DMS79 treated with DMSO at 0.1 percent for 48 hours (cell line): ENCODE results near the gene DCD.
"Not testable (repeated sequence)": the region's sequence is repeated elsewhere in the genome, so short reads cannot be mapped to it uniquely, and the experiment has no call there.

ENCODE experiments used
- DNase-seq: peaks from one replicate; lab custom pipeline; 2025; lab: John Stamatoyannopoulos, UW

The DCD gene

GRCh38 chr12:54653025-54653424, 4.9 kb upstream of the DCD start:
- DNase-seq, result no peak

DNA sequence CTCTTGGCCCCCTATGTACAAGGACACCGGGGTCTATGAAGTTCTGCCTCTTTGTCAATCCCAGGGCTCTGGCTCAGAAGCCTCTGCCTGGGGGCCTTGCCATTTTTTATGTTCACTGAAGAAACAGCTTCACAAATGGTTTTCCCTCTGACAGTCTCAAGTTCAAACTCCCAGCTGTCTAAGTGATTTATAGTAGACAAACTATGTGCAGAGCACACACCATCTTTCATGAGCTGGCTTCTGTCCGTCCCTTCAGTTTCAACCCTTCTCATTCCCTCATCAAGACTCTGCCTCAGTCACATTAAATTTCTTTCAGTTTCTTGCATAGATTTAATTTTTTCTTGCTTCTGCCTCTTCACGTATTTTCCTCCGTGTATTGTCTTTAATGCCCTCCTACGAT, 2.7 kb upstream of the DCD start:
- no peak for DNase-seq

DNA sequence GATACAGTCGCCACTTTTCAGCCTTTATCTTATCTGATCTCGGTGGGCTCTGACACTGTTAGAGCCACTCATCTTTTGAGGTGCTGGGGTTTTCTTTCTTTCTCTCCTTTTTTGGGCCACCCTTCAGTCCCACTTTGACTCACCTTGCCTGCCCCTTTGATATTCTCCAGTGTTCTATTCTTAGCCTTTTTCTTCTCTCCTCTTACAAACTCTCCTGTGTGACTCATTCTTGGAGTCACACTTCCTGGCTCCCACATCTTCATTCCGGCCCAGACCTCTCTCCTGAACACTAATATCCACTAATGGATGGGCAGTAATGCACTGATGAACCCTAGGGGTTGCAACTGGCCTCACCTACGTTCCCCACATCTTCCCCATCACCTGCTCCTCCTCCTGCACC, 2.2 kb upstream of the DCD start:
- DNase-seq, result no peak

DNA sequence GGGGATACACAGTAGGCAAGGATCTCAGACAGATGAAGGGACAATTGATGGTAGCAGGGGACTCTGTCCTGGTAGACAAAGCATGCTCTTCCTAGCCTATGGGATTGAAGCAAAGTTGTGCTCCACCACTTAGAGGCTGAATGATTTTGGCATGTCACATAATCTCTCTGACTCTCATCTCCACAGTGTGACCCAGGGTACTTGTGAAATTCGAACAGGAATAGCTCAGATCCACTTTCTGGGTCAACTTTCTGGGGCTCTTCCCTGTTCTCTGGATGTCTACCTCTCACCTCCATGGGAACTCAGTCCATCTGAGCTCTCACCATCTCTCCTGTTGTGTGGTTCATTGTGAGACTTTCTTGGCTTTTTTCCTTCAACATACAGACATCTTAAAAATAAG, 1.7 kb upstream of the DCD start:
- no peak for DNase-seq

GRCh38 chr12:54641554-54641953, 6.6 kb downstream of the DCD start:
- no peak for DNase-seq

DNA sequence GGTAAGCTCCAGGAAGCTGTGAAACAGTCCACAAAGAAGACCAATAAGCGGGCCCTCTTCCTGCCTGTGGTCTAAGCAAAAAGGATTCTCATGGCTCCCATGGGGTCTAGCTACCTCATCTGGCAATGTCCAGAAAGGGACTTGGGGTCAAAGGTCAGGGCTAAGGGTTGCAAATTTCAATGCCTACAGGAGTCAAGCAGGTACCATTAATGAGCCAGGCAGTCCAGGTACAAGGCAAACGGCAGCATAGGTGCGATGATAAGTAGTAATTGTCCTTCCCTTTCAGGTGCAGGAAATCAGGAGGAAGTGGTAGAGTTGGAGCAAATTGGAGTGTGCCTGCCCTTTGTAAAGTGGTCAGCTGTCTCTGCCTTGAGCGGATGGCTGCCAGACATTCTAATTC, 7.1 kb downstream of the DCD start:
- DNase-seq, result no peak

- DNase-seq, result not testable (repeated sequence)
Measured at GRCh38 chr12:54639112-54639511, 9.1 kb downstream of the DCD start.

GRCh38 chr12:54634795-54635194, 13.4 kb downstream of the DCD start, which contains the start of gene LACRT:
Gene LACRT (minus strand): TSS chr12:54634895. CDS start chr12:54634841, 54 bp downstream.
- no peak for DNase-seq

GRCh38 chr12:54631988-54632728, 16.0 kb downstream of the DCD start:
- no peak for DNase-seq

DNA sequence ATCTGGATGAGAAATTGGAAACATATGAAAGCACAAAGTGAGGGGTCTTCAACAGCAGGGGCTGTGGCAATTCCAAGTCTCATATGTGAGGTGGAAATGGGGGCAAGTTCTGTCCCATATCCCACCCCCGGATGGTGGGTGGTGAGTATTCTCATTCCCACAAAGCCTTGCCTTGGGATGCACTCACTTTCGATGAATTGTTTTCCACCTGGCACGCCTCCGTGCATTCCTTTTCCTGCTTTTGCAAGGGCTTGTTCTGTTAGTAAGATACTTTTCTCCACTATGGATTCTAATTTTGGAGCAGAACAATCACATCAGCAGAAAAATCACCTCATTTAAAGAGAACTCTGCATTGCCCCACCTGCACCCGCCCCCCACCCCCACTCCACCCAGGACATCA, 16.6 kb downstream of the DCD start:
- no peak for DNase-seq

DNA sequence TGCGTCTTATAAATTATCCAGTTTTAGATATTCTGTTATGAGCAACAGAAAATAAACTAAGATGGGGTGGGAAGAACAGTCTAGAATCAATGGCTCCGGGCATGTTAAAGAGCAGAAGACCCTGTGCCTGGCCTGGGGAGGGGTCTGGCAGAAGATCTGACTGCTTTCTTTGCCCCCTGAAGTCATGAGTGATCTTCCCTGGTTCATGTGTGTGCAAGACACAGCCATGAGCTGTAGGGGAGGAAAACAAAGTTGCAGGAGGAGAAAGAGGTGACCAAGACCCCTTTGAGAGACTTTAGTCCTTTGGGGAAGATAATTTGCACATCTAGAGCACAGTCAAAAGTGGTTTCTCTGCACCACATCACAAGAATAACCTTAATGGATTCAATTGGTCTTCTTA, 18.2 kb downstream of the DCD start:
- no peak for DNase-seq

DNA sequence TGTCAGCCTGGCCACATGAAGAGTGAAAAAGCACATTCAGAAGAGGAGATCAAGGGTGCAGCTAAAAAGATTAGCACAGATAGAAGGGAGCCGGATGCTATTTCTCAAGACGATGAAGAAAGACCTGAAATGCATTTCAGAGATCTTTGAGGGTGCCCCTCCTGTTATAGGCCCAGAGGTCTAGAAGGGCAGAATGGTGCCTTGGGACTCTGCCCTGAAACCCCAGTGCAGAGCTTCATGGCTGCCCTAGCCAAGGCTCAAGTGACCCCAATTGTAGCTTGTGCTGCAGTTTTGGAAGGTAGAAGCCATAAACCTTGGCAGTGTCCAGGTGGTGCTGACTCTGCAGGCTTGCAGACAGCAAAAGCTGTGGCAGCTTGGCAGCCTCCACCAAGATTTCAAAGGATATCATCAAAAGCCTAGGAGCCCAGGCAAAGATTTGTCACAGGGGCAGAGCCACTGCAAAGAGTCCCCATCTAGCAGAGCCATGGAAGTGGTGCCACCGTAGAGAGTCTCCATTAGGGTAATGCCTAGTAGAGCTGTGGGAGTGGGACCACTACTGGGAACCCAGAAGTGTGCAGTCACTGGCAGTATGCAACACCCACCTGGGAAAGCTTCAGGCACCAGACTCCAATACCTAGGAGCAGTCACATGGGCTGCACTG, 19.8 kb downstream of the DCD start:
- no peak for DNase-seq

GRCh38 chr12:54627304-54627703, 20.9 kb downstream of the DCD start:
- DNase-seq, result no peak

GRCh38 chr12:54625598-54625997, 22.6 kb downstream of the DCD start:
- DNase-seq, result no peak

- DNase-seq, result no peak
Measured at GRCh38 chr12:54624315-54625279, 23.6 kb downstream of the DCD start.

DNA sequence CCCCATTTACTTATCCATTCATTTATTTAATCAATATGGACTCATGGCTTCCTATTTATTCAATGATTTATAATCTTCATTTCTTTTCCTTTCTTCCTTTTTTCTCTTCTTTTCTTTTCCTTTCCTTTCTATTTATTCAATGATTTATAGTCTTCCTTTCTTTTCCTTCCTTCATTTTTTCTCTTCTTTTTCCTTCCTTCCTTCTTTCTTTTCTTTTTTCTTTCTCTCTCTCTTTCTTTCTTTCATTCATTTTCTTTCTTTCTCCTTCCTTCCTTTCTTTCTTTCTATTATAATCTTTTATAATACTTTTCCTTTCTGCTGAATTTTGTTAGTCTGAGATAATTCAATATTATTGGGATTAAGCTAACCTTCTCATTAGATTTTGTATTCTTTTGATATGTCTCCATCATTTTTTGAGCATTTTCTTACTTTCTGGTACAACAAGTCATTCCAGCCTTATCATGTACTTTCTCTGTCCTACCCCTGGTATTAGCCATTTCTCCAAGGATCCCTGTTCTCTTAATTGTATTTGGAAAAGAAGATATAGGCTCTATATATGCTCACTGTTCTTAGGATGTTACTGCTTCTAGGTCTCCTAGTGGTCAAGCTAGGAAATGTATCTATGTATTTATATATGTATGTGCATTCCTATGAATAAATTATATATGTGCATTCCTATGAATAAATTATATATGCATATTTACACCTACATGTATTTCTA, 25.5 kb downstream of the DCD start:
- no peak for DNase-seq

- no peak for DNase-seq
Measured at GRCh38 chr12:54616933-54617680, 31.1 kb downstream of the DCD start.

- no peak for DNase-seq
Measured at GRCh38 chr12:54612225-54612750, 35.9 kb downstream of the DCD start.

DNA sequence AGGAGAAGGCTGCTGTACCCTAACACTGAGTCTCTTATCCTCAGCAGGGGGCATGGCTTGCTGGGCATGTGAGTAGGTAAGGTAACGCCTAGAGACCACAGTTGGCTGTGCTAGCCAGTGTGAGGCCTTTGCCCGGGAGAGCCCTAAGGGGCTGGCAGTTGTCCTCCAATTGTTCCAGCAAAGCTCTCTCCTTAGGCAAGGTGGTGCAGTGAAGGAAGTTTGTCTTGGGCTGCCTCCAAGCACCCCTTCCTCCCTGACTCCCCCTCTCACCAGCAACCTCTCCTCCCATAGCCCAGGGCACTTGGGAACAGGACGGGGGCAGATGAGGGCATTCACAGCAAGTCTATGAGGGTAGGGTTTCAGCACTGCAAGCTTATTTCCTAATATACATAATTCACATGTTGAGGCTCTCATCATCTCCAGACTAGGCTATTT, 36.4 kb downstream of the DCD start:
- DNase-seq, result no peak

DNA sequence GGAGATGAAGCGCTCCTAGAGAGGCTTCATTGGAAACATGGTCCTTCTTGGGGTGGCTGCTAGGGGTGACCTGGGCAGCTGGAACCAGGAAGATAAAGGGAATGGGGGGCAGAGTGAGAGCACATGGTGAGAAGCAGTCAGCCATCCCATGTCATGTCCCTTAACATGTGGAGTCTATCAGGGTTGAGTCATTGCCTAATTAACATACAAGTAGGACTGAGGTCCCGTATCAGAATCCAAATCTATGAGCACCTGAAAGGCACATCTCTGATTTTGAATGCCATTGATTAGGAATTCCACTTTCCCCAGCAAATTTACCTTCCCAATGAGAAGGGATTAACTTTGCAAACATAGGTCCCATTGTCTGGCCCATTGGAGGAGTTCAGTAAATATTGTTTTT, 39.4 kb downstream of the DCD start:
- DNase-seq, result no peak

- no peak for DNase-seq
Measured at GRCh38 chr12:54608156-54608555, 40.0 kb downstream of the DCD start.
